Midbrain (tissue), 1 donor: ENCODE measurements around the gene GPC6.

ENCODE experiments used
- DNase-seq: peaks from one replicate; lab custom pipeline; 2025; lab: John Stamatoyannopoulos, UW

The GPC6 gene

GRCh38 chr13:93268327-93269028 is 41.9 kb downstream of the GPC6 start:
- no peak for DNase-seq

- DNase-seq = no peak
Measured at GRCh38 chr13:93270769-93271742, 44.4 kb downstream of the GPC6 start.

GRCh38 chr13:93279982-93280381 is 53.4 kb downstream of the GPC6 start:
- no peak for DNase-seq

- DNase-seq = no peak
Measured at GRCh38 chr13:93280688-93281087, 54.1 kb downstream of the GPC6 start.

GRCh38 chr13:93283255-93283654 is 56.6 kb downstream of the GPC6 start:
- no peak for DNase-seq

- DNase-seq = no peak
Measured at GRCh38 chr13:93284064-93284463, 57.5 kb downstream of the GPC6 start.

GRCh38 chr13:93286047-93286446 is 59.4 kb downstream of the GPC6 start:
- DNase-seq = no peak

GRCh38 chr13:93289053-93289452 is 62.4 kb downstream of the GPC6 start:
- DNase-seq = no peak

GRCh38 chr13:93289842-93290241 is 63.2 kb downstream of the GPC6 start:
- DNase-seq = no peak

- DNase-seq = no peak
Measured at GRCh38 chr13:93290503-93290902, 63.9 kb downstream of the GPC6 start.

- no peak for DNase-seq
Measured at GRCh38 chr13:93292366-93292765, 65.8 kb downstream of the GPC6 start.

GRCh38 chr13:93293710-93294109 is 67.1 kb downstream of the GPC6 start:
- no peak for DNase-seq

- DNase-seq = no peak
Measured at GRCh38 chr13:93296584-93296983, 70.0 kb downstream of the GPC6 start.

GRCh38 chr13:93298713-93299112 is 72.1 kb downstream of the GPC6 start:
- DNase-seq = no peak

GRCh38 chr13:93304134-93304533 is 77.5 kb downstream of the GPC6 start:
- DNase-seq = no peak

GRCh38 chr13:93304868-93305613 is 78.4 kb downstream of the GPC6 start:
- no peak for DNase-seq

- no peak for DNase-seq
Measured at GRCh38 chr13:93305886-93306285, 79.3 kb downstream of the GPC6 start.

- no peak for DNase-seq
Measured at GRCh38 chr13:93307136-93307535, 80.5 kb downstream of the GPC6 start.

GRCh38 chr13:93307651-93308050 is 81.0 kb downstream of the GPC6 start:
- no peak for DNase-seq

GRCh38 chr13:93309886-93310523 is 83.4 kb downstream of the GPC6 start:
- no peak for DNase-seq

GRCh38 chr13:93316841-93317240 is 90.2 kb downstream of the GPC6 start:
- DNase-seq = no peak
